HepG2 (cell line): Measurements from ENCODE around the gene NOCT. TPM values are rescaled to one million over a fixed set of nuclear protein-coding genes. Genes with fewer than 3 reads are reported as not detected.
A peak's percentile ranks its signal among the peaks of the same experiment; 100 is the strongest.

Experiments
- CAMTA2 ChIP-seq: sonication (generic); formaldehyde crosslinking; IDR thresholded peaks from 2 replicates; pipeline ENCODE4 v1.4.0; 2020; ENCODE audit warnings: mild to moderate bottlenecking, missing genetic modification reagents, borderline replicate concordance
- FOXP1 ChIP-seq, 2 experiments: fragments of 450-650 bp in 1 of 2; IDR thresholded peaks; 2 replicates each; pipeline ENCODE4 v1.6.1; 2017 to 2018; ENCODE audit warnings: antibody characterized with exemption in 1 of 2
- ZNF780A ChIP-seq: sonication (generic); formaldehyde crosslinking; IDR thresholded peaks from 2 replicates; pipeline ENCODE4 v1.8.0; 2022; ENCODE audit warnings: mild to moderate bottlenecking, missing genetic modification reagents, moderate library complexity
- ZNF792 ChIP-seq: IDR thresholded peaks from 2 replicates; pipeline ENCODE4 v1.6.1; 2016
- polyA plus RNA-seq, 8 experiments: library from polyadenylated mRNA; depleted of rRNA in 3 of 8; stranded (reverse) in 7 of 8; unstranded in 1 of 8; fragments of >200 nt; fragmentation: Illumina TruSeq in 4 of 8; extraction: Trizol in 4 of 8; gene quantifications; 2 replicates each; pipeline versions ENCODE4 v1.2.1 to v1.2.3, GENCODE V29; 2011 to 2016; ENCODE audit warnings: low read depth in 4 of 8, missing spikeins in 1 of 8, mixed read lengths in 1 of 8; ENCODE audit not compliant: insufficient read depth in 1 of 8
- total RNA-seq, 5 experiments: library from RNA; depleted of rRNA; stranded (reverse); fragments of >200 nt; fragmentation: Illumina TruSeq; extraction: Trizol; gene quantifications; 2 replicates each; pipeline ENCODE4 v1.2.3, GENCODE V29; 2016; ENCODE audit warnings: low read depth in 1 of 5
- TF ChIP-seq, protein P1 (sequence below): sonication (generic); formaldehyde crosslinking; IDR thresholded peaks from 2 replicates; pipeline ENCODE4 v1.4.0; 2020; ENCODE audit warnings: missing genetic modification reagents, borderline replicate concordance
- TF ChIP-seq, protein P2 (sequence below): sonication (generic); formaldehyde crosslinking; IDR thresholded peaks from 2 replicates; pipeline ENCODE4 v1.4.0; 2020; ENCODE audit warnings: missing genetic modification reagents
- TF ChIP-seq, protein P3 (sequence below): IDR thresholded peaks from 2 replicates; pipeline ENCODE4 v1.4.0; 2020; ENCODE audit warnings: mild to moderate bottlenecking, missing genetic modification reagents
- TF ChIP-seq, protein P4 (sequence below): sonication (generic); formaldehyde crosslinking; IDR thresholded peaks from 2 replicates; pipeline ENCODE4 v1.4.0; 2020; ENCODE audit warnings: mild to moderate bottlenecking, low read depth, missing genetic modification reagents
- TF ChIP-seq, protein P5 (sequence below): sonication (generic); formaldehyde crosslinking; IDR thresholded peaks from 2 replicates; pipeline ENCODE4 v1.5.1; 2020; ENCODE audit warnings: mild to moderate bottlenecking, missing genetic modification reagents, borderline replicate concordance

NOCT gene
- total and polyA plus RNA-seq, 2 of the 13 experiments (the other 11 are each of a cell fraction or from before 2014, with no cell fraction given), result 3.6 to 13.1 TPM

DNA sequence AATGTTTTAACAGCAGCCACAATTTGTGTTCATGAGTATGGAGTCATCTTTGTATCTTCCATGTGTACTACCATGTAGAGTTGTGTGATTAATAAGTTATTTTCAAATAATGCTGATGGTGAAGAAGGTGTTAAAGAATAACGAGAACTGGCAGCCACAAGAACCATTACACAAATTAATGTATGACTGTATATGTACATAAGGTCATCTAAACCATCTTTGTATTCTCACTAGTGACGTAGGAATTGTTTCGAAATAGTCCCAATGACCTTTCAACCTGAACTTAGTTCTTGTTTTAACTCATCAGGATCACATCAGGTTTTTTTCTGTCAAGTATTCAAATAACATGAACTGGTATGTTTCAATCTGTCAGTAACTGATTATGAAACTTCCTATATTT, 48.3 kb upstream of the NOCT start (continued):
- TF ChIP-seq, protein P1, sequence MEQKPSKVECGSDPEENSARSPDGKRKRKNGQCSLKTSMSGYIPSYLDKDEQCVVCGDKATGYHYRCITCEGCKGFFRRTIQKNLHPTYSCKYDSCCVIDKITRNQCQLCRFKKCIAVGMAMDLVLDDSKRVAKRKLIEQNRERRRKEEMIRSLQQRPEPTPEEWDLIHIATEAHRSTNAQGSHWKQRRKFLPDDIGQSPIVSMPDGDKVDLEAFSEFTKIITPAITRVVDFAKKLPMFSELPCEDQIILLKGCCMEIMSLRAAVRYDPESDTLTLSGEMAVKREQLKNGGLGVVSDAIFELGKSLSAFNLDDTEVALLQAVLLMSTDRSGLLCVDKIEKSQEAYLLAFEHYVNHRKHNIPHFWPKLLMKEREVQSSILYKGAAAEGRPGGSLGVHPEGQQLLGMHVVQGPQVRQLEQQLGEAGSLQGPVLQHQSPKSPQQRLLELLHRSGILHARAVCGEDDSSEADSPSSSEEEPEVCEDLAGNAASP (CRISPR knock-in tag), result no peak
- TF ChIP-seq CAMTA2 (no peak), ZNF780A (CRISPR knock-in tag) (no peak), ZNF792 (CRISPR knock-in tag) (no peak), FOXP1 (IDR thresholded peaks at IDR 0.05) (no peak), FOXP1 (CRISPR knock-in tag; IDR thresholded peaks at IDR 0.05) (0 out of 2 replicates have a peak, but pooled peaks have one; percentile 43)
- TF ChIP-seq, protein P2, sequence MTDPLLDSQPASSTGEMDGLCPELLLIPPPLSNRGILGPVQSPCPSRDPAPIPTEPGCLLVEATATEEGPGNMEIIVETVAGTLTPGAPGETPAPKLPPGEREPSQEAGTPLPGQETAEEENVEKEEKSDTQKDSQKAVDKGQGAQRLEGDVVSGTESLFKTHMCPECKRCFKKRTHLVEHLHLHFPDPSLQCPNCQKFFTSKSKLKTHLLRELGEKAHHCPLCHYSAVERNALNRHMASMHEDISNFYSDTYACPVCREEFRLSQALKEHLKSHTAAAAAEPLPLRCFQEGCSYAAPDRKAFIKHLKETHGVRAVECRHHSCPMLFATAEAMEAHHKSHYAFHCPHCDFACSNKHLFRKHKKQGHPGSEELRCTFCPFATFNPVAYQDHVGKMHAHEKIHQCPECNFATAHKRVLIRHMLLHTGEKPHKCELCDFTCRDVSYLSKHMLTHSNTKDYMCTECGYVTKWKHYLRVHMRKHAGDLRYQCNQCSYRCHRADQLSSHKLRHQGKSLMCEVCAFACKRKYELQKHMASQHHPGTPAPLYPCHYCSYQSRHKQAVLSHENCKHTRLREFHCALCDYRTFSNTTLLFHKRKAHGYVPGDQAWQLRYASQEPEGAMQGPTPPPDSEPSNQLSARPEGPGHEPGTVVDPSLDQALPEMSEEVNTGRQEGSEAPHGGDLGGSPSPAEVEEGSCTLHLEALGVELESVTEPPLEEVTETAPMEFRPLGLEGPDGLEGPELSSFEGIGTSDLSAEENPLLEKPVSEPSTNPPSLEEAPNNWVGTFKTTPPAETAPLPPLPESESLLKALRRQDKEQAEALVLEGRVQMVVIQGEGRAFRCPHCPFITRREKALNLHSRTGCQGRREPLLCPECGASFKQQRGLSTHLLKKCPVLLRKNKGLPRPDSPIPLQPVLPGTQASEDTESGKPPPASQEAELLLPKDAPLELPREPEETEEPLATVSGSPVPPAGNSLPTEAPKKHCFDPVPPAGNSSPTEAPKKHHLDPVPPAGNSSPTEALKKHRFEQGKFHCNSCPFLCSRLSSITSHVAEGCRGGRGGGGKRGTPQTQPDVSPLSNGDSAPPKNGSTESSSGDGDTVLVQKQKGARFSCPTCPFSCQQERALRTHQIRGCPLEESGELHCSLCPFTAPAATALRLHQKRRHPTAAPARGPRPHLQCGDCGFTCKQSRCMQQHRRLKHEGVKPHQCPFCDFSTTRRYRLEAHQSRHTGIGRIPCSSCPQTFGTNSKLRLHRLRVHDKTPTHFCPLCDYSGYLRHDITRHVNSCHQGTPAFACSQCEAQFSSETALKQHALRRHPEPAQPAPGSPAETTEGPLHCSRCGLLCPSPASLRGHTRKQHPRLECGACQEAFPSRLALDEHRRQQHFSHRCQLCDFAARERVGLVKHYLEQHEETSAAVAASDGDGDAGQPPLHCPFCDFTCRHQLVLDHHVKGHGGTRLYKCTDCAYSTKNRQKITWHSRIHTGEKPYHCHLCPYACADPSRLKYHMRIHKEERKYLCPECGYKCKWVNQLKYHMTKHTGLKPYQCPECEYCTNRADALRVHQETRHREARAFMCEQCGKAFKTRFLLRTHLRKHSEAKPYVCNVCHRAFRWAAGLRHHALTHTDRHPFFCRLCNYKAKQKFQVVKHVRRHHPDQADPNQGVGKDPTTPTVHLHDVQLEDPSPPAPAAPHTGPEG (CRISPR knock-in tag), result no peak
- TF ChIP-seq, protein P3, sequence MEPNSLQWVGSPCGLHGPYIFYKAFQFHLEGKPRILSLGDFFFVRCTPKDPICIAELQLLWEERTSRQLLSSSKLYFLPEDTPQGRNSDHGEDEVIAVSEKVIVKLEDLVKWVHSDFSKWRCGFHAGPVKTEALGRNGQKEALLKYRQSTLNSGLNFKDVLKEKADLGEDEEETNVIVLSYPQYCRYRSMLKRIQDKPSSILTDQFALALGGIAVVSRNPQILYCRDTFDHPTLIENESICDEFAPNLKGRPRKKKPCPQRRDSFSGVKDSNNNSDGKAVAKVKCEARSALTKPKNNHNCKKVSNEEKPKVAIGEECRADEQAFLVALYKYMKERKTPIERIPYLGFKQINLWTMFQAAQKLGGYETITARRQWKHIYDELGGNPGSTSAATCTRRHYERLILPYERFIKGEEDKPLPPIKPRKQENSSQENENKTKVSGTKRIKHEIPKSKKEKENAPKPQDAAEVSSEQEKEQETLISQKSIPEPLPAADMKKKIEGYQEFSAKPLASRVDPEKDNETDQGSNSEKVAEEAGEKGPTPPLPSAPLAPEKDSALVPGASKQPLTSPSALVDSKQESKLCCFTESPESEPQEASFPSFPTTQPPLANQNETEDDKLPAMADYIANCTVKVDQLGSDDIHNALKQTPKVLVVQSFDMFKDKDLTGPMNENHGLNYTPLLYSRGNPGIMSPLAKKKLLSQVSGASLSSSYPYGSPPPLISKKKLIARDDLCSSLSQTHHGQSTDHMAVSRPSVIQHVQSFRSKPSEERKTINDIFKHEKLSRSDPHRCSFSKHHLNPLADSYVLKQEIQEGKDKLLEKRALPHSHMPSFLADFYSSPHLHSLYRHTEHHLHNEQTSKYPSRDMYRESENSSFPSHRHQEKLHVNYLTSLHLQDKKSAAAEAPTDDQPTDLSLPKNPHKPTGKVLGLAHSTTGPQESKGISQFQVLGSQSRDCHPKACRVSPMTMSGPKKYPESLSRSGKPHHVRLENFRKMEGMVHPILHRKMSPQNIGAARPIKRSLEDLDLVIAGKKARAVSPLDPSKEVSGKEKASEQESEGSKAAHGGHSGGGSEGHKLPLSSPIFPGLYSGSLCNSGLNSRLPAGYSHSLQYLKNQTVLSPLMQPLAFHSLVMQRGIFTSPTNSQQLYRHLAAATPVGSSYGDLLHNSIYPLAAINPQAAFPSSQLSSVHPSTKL (CRISPR knock-in tag), result peak; percentile 91
- TF ChIP-seq, protein P4, sequence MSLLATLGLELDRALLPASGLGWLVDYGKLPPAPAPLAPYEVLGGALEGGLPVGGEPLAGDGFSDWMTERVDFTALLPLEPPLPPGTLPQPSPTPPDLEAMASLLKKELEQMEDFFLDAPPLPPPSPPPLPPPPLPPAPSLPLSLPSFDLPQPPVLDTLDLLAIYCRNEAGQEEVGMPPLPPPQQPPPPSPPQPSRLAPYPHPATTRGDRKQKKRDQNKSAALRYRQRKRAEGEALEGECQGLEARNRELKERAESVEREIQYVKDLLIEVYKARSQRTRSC, result no peak
- TF ChIP-seq, protein P5, sequence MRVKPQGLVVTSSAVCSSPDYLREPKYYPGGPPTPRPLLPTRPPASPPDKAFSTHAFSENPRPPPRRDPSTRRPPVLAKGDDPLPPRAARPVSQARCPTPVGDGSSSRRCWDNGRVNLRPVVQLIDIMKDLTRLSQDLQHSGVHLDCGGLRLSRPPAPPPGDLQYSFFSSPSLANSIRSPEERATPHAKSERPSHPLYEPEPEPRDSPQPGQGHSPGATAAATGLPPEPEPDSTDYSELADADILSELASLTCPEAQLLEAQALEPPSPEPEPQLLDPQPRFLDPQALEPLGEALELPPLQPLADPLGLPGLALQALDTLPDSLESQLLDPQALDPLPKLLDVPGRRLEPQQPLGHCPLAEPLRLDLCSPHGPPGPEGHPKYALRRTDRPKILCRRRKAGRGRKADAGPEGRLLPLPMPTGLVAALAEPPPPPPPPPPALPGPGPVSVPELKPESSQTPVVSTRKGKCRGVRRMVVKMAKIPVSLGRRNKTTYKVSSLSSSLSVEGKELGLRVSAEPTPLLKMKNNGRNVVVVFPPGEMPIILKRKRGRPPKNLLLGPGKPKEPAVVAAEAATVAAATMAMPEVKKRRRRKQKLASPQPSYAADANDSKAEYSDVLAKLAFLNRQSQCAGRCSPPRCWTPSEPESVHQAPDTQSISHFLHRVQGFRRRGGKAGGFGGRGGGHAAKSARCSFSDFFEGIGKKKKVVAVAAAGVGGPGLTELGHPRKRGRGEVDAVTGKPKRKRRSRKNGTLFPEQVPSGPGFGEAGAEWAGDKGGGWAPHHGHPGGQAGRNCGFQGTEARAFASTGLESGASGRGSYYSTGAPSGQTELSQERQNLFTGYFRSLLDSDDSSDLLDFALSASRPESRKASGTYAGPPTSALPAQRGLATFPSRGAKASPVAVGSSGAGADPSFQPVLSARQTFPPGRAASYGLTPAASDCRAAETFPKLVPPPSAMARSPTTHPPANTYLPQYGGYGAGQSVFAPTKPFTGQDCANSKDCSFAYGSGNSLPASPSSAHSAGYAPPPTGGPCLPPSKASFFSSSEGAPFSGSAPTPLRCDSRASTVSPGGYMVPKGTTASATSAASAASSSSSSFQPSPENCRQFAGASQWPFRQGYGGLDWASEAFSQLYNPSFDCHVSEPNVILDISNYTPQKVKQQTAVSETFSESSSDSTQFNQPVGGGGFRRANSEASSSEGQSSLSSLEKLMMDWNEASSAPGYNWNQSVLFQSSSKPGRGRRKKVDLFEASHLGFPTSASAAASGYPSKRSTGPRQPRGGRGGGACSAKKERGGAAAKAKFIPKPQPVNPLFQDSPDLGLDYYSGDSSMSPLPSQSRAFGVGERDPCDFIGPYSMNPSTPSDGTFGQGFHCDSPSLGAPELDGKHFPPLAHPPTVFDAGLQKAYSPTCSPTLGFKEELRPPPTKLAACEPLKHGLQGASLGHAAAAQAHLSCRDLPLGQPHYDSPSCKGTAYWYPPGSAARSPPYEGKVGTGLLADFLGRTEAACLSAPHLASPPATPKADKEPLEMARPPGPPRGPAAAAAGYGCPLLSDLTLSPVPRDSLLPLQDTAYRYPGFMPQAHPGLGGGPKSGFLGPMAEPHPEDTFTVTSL (CRISPR knock-in tag), result peak; percentile 77; the same call in 1 of the 2 replicates
